Peyer's patch (tissue), 4 donors: Measurements from ENCODE around the gene DBI.

ENCODE experiments used
- POLR2A ChIP-seq, 2 donors: fragments of 450-650 bp; IDR thresholded peaks; one replicate each; pipeline ENCODE4 v1.5.1; 2017; ENCODE audit warnings: antibody characterized with exemption in 2 of 2, mild to moderate bottlenecking in 2 of 2, moderate library complexity in 2 of 2
- TF ChIP-seq, protein P1 (sequence below), 6 experiments: fragments of 450-650 bp in 4 of 6; fragments of 200-600 bp in 2 of 6; sonication (generic) in 1 of 6; IDR thresholded peaks; one replicate each; pipeline ENCODE4 v1.5.1; 2017 to 2019; ENCODE audit warnings: antibody characterized with exemption in 6 of 6, mild to moderate bottlenecking in 3 of 6, moderate library complexity in 1 of 6

DNA sequence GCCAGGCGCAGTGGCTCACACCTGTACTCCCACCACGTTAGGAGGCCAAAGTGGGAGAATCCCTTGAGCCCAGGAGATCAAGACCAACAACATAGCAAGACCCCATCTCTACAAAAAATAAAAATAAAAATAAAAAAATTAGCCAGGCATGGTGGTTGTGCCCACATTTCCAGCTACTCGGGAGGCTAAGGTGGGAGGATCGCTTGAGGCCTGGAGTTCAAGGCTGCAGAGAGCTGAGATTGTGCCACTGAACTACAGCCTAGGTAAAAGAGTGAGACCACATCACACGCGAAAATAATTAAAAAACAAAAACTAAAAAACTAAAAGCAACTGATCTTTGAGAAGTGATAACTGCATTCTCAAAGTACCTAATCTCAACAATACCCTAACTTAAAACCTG, 2.0 kb upstream of the DBI start:
- TF ChIP-seq, protein P1, sequence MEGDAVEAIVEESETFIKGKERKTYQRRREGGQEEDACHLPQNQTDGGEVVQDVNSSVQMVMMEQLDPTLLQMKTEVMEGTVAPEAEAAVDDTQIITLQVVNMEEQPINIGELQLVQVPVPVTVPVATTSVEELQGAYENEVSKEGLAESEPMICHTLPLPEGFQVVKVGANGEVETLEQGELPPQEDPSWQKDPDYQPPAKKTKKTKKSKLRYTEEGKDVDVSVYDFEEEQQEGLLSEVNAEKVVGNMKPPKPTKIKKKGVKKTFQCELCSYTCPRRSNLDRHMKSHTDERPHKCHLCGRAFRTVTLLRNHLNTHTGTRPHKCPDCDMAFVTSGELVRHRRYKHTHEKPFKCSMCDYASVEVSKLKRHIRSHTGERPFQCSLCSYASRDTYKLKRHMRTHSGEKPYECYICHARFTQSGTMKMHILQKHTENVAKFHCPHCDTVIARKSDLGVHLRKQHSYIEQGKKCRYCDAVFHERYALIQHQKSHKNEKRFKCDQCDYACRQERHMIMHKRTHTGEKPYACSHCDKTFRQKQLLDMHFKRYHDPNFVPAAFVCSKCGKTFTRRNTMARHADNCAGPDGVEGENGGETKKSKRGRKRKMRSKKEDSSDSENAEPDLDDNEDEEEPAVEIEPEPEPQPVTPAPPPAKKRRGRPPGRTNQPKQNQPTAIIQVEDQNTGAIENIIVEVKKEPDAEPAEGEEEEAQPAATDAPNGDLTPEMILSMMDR (IDR thresholded peaks at IDR 0.05), result no peak
- no peak for TF ChIP-seq POLR2A (IDR thresholded peaks at IDR 0.05)
